Hepatocyte (in vitro differentiated cells): ENCODE measurements around the gene GJC2.

Source experiments
- CTCF ChIP-seq: fragments of 200-600 bp; sonication (generic); IDR thresholded peaks from 2 replicates; pipeline ENCODE4 v1.5.1; 2016; ENCODE audit warnings: antibody characterized with exemption, mild to moderate bottlenecking; ENCODE audit not compliant: poor library complexity
- EZH2phosphoT487 ChIP-seq: fragments of 200-600 bp; sonication (generic); IDR thresholded peaks from one replicate; pipeline ENCODE4 v1.6.1; 2018; ENCODE audit warnings: antibody characterized with exemption, mild to moderate bottlenecking, low read depth, moderate library complexity; ENCODE audit not compliant: unreplicated experiment, severe bottlenecking

- TF ChIP-seq CTCF, result no peak
- TF ChIP-seq EZH2phosphoT487, result no peak
Measured at GRCh38 chr1:228109073-228109961, 40.4 kb upstream of the GJC2 start, which contains the start of gene MRPL55.
